Kidney (tissue), 14 donors: ENCODE results near the gene TPRG1. TPM values are rescaled to one million over a fixed set of nuclear protein-coding genes. Genes with fewer than 3 reads are reported as not detected.

Source experiments
- DNase-seq, 5 donors: peaks; one replicate each; pipeline ENCODE4 v3.0.0-alpha.2; 2013 to 2020
- FAIRE-seq: peaks from 2 replicates; lab custom pipeline; 2012; peaks lifted over from hg19 to GRCh38; lab: Jason Lieb, UNC
- H3K27ac ChIP-seq, 2 donors: one replicate each; pipeline ENCODE4 v1.7.0; 2013; ENCODE audit warnings: low read depth in 2 of 2, low read length in 2 of 2, inconsistent platforms in 1 of 2
- H3K27me3 ChIP-seq: one replicate; pipeline ENCODE4 v1.7.1; 2013; ENCODE audit warnings: low read length, inconsistent platforms; ENCODE audit not compliant: control insufficient read depth, insufficient read depth
- H3K36me3 ChIP-seq, 3 donors: one replicate each; pipeline versions ENCODE4 v1.7.0 to v1.7.1; 2013; ENCODE audit warnings: low read length in 3 of 3, control low read depth in 1 of 3, inconsistent platforms in 1 of 3; ENCODE audit not compliant: insufficient read depth in 3 of 3, control insufficient read depth in 2 of 3
- H3K4me1 ChIP-seq, 3 donors: one replicate each; pipeline versions ENCODE4 v1.7.0 to v1.7.1; 2013; ENCODE audit warnings: low read length in 3 of 3, inconsistent platforms in 1 of 3, low read depth in 1 of 3; ENCODE audit not compliant: control insufficient read depth in 2 of 3, insufficient read depth in 2 of 3
- H3K4me3 ChIP-seq, 3 donors: one replicate each; pipeline versions ENCODE4 v1.7.0 to v1.8.1; 2013; ENCODE audit warnings: low read length in 3 of 3, control low read depth in 1 of 3, inconsistent platforms in 1 of 3
- H3K9ac ChIP-seq, 3 donors: one replicate each; pipeline versions ENCODE4 v1.7.0 to v1.7.1; 2013; ENCODE audit warnings: low read length in 3 of 3, control low read depth in 1 of 3, inconsistent platforms in 1 of 3
- H3K9me3 ChIP-seq, 3 donors: one replicate each; pipeline versions ENCODE4 v1.7.0 to v1.7.1; 2013; ENCODE audit warnings: low read length in 3 of 3, control low read depth in 1 of 3, inconsistent platforms in 1 of 3; ENCODE audit not compliant: control insufficient read depth in 2 of 3, insufficient read depth in 1 of 3
- intact Hi-C: fragments of 100-400 bp; cut with DNase I; formaldehyde crosslinking; loops from one replicate; pipeline ENCODE4 v1.11.1; 2022
- polyA plus RNA-seq: library from polyadenylated mRNA; stranded (reverse); fragments of 350-450 nt; fragmentation: Illumina TruSeq; extraction: RNeasy Lipid Tissue Mini Kit (QIAGEN cat#74804); gene quantifications from one replicate; pipeline ENCODE4 v1.2.3, GENCODE V29; 2014; ENCODE audit warnings: low read depth, low replicate concordance; ENCODE audit not compliant: insufficient read depth
- total RNA-seq: library from RNA; stranded (reverse); fragmentation: NEBNext Ultra II Directional; extraction: Animal tissue kit (Norgen Biotek cat#: 25700); gene quantifications from one replicate; pipeline ENCODE4 v1.2.1, GENCODE V29; 2021
- TF ChIP-seq, protein P1 (sequence below): IDR thresholded peaks from 3 replicates; pipeline ENCODE4 v1.5.1; 2012; ENCODE audit warnings: mild to moderate bottlenecking, moderate library complexity, borderline replicate concordance; ENCODE audit not compliant: insufficient read depth; ENCODE audit errors: extremely low read depth
- donor health status: control.
- donor health status: control.
- donor health status: control.
- donor health status: control.
- donor health status: control.
- donor health status: DM: yes; HTN: yes; CAD: no.
- donor health status: Normal renal cell carcinoma (clear cell type).

The TPRG1 gene
- total and polyA plus RNA-seq, 2 donors from 2014 or later: 0.37 to 2.7 TPM

DNA sequence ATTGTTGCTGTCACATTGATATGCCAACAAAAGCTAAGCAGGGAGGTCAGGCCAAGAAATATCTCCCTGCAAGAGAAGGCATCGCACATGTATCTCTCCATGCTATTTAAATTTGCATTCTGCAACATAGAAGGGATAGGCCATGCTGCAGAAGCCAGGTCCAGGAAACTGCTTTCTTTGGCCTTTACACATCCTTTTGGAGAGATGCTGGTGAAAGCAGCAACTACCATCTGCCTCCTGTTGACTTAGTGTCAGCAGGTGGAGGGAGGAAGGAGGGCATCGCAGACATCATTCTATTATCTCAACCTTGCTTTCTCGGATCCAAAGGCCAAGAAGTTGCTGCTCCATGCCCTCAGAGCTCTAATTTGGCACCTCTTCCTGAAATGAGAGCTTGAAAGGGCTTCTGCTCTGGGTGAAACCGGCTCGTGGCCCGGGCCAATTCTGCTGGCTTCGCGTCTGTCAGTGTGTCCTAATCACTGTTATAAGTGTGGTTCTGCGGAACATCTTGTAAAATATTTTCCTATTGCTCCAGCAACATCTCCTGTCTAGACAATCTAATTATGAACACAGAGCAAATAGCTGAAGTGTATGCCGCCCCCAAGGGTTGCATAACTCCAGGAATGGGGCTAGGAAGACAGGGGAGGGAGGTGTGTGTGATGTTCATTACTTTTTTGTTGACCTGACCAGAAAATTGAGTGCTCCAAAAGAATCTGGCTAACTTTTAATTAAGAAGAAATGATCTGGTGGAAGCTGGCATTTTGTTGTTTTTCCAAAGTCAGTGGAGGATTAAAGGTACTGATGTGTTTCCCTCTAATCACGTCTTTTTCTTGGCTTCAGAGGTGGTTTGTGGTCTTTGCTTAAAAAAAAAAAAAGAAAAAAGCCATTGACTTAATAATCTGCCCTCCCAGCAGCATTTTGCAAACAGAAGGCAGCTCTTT lies 89.1 kb downstream of the TPRG1 start:
- Histone ChIP-seq H3K27me3 (no peaks in the 10 kb centered on the region), H3K4me1 (no peaks in the 10 kb centered on the region), H3K36me3 (no peaks in the 10 kb centered on the region), H3K4me3 (no peak overlapping the region), H3K9me3 (no peaks in the 10 kb centered on the region), H3K9ac (no peak overlapping the region), H3K27ac (no peak overlapping the region)
- TF ChIP-seq, protein P1, sequence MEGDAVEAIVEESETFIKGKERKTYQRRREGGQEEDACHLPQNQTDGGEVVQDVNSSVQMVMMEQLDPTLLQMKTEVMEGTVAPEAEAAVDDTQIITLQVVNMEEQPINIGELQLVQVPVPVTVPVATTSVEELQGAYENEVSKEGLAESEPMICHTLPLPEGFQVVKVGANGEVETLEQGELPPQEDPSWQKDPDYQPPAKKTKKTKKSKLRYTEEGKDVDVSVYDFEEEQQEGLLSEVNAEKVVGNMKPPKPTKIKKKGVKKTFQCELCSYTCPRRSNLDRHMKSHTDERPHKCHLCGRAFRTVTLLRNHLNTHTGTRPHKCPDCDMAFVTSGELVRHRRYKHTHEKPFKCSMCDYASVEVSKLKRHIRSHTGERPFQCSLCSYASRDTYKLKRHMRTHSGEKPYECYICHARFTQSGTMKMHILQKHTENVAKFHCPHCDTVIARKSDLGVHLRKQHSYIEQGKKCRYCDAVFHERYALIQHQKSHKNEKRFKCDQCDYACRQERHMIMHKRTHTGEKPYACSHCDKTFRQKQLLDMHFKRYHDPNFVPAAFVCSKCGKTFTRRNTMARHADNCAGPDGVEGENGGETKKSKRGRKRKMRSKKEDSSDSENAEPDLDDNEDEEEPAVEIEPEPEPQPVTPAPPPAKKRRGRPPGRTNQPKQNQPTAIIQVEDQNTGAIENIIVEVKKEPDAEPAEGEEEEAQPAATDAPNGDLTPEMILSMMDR: no peak
- DNase-seq: peak; percentile 9 to 69 (median 47)
- no peak for FAIRE-seq
- intact Hi-C loops: no loop called here

DNA sequence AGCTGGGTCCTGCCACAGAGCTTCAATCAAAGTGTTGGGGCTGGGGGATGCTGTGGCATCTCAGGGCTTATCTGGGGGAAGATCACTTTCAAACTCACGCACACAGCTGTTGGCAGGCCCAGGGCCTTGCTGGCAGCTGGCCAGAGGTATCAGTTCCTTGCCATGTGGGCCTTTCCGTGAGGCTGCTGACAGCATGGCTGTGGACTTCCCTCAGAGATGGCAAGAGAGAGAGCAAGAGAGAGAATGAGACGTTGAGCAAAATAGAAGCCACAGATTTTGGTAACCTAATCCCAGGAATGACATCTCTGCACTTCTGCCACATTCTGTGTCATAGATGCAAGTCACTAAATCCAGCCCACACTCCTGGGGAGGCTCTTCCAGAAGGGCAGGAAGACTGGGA lies 91.0 kb downstream of the TPRG1 start:
- TF ChIP-seq, protein P1: no peak
- Histone ChIP-seq H3K9me3 (no peaks in the 10 kb centered on the region), H3K27me3 (no peaks in the 10 kb centered on the region), H3K4me1 (no peaks in the 10 kb centered on the region), H3K36me3 (no peaks in the 10 kb centered on the region), H3K4me3 (no peak overlapping the region), H3K9ac (no peak overlapping the region), H3K27ac (no peak overlapping the region)
- DNase-seq (peak in 4 of 5 donors; percentile 32 to 53 (median 50)), FAIRE-seq (no peak)
- intact Hi-C loops: no loop called here

DNA sequence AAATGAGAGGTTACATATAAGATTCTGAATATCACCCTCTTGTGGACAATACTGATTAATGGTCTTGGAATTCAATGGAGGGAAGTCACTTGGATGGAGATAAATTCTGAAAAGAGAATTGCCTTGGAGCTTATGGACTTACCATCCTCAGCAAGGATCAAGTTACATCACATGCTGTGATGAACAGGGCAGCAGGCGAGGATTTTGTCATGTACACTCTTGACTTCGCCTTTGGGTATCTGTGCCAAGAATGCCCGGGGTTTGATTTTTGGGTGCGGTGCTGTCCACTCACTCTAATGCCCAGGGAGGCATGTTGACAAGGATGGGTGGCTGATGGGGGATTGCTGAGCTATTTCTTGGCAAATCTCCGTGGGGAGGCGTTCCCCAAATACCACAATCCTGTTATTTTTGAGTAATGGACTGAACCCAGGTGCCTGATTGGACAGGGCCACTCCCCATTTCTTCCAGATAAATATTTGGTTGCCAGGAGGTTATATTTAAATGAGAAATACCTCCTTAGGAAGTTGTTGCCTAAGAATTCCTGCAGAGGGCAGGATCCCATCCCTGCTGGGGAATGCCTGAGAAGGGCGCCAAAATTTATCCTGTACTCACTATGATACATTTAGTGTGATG lies 96.3 kb downstream of the TPRG1 start:
- H3K36me3 ChIP-seq: no peaks in the 10 kb centered on the region
- DNase-seq (no peak), FAIRE-seq (no peak)
- TF ChIP-seq, protein P1: peak; percentile 8
- no peak overlapping the region for H3K4me3 ChIP-seq
- H3K27ac ChIP-seq: no peak overlapping the region
- no peaks in the 10 kb centered on the region for H3K27me3 ChIP-seq
- H3K9ac ChIP-seq: no peak overlapping the region
- intact Hi-C loops: no loop called here
- H3K4me1 ChIP-seq: no peaks in the 10 kb centered on the region
- no peaks in the 10 kb centered on the region for H3K9me3 ChIP-seq
